Fibroblast of peridontal ligament (primary cell): ENCODE measurements around the gene IQCH.
A peak's percentile ranks its signal among the peaks of the same experiment; 100 is the strongest.
"Not testable (repeated sequence)": the region's sequence is repeated elsewhere in the genome, so short reads cannot be mapped to it uniquely, and the experiment has no call there.

Experiments
- DNase-seq: peaks from one replicate; pipeline ENCODE4 v3.0.0-alpha.2; 2010; ENCODE audit errors: extremely low read depth

Gene IQCH

DNA sequence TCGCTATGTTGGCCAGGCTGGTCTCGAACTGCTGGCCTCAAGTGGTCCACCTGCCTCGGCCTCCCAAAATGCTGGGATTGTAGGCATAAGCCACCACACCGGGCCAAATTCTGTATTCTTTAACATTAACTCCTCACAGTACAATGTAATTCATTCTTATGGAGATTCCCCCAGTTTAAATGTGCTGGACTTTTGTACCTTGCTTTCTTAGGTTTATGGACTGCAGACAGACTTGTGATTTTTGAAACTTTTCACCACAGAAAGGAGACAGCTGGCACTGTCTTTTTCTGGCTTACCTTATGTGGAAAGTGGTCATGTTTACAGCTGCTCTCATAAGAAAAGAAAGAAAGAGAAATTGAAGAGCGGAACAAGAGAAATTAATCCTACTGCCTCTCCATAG is 103.8 kb downstream of the IQCH start:
- no peak for DNase-seq

DNA sequence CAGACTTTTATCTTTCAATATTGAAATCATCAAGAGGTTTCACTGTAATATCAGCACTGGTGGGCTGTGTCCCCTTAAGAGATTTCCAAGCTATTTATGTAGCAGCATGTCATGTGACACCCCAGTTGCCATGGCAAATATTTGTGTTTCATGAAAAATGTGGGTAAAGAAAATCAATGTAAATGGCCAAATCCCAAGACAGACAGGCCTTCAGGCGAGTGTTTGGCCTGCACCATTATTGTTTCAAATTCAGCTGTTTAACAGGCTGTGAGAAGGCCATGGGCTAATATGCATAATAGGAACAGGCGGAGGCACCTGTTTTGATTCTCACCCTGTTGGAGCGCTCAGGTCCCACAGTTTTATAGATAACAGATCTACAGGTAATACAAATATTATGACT is 104.2 kb downstream of the IQCH start:
- DNase-seq = no peak

DNA sequence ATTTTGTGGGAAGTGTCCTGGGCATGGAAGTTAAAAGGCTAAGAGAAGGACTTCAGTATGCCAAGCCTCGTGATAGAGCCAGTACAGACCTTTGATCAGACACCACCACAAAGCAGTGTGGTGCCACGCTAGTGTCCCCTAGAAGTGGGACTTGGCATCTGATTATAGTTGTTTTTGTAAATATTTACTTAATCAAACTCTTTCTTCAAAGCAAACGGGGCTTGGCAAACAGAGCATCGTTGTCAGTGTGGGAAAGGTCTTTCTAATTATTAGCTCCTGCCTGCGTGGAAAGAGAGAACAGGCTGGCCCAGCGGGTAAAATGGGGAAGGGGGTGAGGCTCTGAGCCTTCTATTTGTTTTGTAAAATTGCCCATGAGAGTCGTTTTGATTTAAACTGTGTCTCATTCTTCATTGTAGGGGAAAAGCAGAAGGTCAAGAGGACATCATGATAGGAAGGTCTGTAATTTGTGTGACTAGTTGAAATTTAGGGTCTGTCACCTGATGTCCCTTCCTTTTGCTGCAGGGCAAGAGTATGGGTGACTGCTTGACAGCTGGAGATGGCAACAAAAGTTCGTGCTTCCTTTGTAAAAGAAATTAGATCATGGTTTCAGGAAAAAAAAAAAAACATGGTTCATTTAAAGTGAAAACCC is 105.0 kb downstream of the IQCH start:
- no peak for DNase-seq

DNA sequence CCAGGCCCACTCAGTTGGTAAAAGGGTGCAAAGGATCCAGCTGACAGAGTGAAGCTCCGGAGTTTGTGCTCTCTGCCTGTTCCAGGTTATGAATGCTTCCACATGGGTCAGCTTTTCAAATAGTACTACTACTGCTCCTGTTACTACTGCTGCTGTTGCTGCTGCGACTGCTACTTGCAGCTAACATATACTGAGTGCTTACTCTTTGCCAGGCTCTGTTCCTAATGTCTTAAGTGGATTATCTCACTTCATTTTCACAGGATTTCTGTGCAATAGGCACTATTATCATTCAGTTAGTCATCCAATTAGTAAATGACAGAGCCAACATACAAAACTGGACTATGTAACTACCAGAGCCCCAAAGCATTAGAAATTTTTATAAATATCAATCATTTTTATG is 106.5 kb downstream of the IQCH start:
- DNase-seq = no peak

DNA sequence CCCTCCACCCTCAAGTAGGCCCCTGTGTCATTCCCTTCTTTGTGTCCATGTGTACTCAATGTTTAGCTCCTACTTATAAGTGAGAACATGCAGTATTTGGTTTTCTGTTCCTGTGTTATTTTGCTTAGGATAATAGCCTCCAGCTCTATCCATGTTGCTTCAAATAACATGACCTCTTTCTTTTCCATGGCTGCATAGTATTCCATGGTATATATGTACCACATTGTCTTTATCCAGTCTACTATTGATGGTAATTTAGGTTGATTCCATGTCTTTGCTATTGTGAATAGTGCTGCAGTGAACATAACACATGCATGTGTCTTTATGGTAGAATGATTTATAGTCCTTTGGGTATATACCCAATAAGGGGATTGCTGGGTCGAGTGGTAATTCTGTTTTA is 109.1 kb downstream of the IQCH start:
- not testable (repeated sequence) for DNase-seq

DNA sequence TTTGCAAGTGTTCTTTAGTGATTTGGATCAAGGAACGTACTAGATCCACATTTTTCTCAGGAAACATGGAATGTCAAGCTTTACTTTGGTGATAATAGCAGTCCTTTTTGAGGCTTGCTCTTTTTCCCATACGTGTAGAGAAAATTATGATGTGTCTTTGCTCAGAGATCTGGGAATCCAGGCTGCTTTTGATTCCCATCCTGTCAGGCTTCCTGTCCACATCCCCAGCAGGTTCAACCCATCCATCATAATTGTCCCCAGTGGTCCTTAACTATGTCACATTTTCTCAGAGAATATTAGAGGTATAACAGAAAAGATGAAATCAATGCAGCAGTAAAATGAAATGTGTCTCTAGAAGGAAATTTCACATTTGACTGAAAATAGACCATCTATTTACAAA is 111.4 kb downstream of the IQCH start:
- DNase-seq = no peak

DNA sequence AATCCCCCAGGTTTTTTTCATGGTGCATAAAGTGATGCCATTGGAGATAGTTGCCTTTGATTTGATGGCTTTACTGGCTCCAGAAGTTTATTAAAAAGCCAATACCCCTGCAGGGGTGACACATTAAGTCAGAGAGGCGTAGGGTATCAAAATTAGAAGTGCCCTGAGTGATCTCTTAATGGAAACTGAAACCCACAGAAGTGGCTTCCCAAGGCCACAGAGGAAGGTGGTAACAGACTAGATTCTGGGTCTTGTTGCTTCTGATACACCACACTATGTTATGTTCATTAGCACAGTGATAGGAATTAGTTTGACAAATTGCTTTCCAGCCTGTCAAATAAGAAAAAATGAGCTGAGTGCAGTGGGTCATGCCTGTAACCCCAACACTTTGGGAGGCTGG is 112.3 kb downstream of the IQCH start:
- DNase-seq = no peak

DNA sequence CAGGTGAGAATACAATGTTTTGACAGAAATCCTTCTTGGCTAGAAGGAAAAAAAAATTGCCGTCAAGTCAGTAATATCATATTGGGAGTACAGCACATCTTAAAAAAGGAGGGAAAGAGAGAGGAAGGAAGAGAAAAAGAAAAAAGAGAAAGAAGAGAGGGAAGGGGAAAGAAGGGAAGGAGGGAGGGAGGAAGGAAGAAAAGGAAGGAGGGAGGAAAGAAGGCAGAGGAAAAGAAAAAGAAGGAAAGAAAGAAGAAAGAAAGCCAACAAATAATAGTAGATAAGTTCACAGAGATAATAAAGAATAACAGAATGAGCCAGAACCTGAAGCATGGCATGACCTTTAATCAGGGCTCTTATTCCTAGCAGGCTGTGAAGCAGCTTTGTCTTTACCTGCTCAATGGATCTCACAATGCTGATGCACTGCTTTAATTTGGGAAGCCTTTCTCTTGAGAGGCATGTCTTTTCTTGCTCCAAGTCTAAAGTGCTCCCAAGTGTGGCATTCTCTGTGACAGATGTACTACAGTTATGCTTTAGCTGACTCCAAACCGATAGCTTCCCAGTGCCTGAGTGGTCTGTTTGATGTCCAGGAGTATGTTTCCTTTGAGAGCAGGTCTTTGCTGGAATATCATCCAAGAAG is 114.9 kb downstream of the IQCH start:
- DNase-seq = no peak

DNA sequence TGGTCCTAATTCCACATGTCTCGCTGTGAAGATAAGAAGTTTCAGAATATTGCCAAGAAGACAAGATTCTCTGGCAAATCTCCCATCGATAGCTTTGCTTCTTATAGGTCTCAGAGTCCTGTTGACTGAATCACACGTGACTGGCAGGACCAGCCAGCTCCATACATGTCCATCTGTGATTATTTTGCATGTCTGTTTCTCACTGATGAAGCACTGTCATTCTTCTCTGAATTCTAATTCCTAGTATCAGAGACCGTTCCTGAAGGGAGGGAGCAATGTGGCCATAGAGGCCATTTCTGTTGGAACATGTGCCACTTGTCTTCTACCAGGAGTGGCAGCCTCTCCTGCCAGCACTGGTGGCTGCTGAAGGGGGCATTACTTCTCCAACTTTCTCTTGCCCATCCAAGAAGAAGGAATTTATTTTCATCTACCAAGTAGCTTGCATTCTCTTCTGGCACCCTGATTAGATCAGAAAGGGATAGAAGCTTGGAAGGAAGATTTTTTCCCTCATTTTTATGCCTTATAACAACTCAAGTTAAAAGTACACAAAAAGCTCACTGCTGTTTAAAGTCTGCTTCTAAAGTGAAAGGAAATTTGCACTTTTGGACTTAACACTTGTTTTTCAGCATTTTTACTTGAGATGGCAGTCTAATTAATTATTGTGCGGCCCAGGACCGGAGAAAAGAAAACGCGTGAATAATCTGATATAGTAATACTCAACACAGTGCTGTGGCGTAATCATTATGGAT is 115.8 kb downstream of the IQCH start:
- no peak for DNase-seq

DNA sequence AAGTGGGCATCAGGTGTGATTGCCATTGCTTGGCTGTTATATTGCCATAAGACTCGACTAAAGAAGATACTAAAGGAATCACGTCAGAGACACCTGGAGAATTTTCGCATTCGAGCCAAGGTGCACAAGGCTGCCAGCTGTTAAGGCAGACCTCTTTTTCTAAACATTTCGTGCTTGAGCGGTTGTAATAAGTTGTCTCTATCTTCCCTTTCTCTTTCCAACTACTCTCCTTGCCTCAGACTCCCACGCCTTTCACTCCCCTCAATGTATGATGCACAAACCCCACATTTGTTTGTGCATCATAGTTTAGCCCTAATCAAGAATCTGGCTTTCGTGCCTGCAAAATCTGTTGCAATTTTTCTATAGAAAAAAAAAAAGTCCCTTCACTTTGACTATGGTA is 118.0 kb downstream of the IQCH start:
- DNase-seq = no peak

DNA sequence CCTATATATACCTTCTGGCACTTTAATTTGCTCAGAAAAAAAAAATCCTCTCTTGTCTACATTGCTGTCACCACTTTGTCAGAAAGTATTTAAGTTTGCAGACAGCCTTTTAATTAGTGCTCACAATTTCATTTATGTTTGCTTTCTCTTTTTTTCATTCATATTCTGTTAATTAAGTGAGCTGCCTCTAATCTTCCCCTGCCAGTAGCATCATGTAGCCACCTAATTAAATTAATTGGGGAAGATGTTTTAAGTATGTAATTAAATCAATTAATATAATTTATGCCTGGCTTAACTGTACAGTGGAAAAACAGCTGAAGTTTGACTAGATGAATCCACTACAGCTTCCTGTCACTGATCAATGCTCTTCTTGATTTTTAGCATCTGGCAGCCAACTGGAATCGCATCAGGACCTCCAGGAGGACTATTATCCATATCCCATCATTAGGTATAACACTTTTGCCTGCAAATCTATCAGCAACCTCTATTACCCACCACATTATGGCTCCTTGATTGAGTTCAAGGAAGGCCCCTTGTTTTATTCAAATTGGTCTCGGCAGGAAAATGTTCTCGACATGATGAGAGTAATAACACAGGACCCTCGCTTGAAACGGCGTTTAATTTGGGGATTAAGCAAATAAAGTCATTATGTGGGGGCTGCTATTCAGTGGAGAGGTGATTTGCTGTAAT is 118.5 kb downstream of the IQCH start:
- no peak for DNase-seq

DNA sequence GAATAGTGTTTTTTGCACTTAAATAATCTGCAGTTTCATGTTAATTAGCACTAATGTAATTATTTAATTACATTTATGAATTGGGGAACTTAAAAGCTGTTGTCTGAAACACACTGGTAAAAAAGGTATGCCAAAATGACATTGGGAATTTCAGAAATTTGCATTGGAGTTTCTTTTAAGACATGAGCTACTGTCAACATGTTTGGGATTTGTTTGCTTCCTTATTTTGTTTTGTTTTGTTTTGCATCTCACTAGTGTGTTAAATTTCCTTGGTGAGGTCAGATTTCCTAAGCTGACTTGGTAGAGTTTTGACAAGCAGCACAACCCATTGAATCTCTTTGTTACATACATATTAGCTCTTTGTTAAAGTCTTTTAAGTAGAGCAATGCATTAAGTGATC is 119.4 kb downstream of the IQCH start:
- DNase-seq = no peak

DNA sequence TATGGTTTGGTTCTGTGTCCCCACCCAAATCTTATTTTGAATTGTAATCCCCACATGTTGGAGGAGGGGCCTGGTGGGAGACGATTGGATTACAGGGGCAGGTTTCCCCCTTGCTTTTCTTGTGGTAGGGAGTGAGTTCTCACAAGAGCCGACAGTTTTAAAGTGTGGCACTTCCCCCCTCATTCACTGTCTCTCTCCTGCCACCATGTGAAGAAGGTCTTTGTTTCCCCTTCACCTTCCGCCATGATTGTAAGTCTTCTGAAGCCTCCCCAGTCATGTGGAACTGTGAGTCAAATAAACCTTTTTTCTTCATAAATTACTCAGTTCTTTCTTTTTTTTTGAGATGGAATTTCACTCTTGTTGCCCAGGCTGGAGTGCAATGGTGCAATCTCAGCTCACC is 124.9 kb downstream of the IQCH start:
- no peak for DNase-seq

DNA sequence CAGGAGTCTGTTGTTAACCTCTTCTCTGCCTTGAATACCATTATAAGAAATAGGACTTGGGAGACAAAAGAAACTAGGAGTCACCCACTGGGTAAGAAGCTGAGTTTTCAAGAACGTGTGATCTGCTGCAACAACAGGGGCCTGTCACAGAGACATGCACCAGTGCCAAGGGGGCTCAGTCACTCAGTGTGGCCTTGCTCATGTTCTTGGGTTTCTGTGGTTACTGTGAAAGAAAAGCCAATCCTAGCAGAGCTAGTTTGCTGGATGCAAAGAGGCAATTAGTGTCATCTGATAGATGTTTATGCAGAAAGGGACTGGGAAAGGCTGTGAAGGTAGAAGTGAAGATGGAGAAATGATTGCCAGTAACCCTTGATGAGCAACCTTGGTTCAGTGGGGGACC is 126.3 kb downstream of the IQCH start:
- no peak for DNase-seq

DNA sequence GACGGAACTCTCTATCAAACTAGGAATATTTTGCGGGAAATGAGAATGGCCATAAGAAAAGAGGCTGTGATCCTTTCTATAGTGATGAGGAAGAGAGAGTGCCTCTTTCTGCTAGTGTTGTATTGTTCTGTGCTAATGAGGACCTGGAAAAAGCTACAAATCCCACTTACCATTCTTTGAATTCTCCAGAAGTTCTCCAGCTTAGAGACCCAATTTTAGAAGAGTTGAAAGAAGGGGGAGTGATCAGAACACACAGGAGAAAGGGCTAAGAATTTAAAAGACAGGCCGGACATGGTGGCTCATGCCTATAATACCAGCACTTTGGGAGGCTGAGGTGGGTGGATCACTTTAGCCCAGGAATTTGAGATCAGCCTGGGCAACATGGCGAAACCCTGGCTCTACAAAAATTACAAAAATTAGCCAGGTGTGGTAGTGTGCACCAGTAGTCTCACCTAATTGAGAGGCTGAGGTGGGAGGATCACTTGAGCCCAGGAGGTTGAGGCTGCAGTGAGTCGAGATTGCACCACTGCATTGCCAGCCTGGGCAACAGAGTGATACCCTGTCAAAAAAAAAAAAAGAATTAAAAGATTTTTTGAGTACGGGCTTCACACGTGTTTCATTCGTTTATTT is 126.9 kb downstream of the IQCH start:
- no peak for DNase-seq

DNA sequence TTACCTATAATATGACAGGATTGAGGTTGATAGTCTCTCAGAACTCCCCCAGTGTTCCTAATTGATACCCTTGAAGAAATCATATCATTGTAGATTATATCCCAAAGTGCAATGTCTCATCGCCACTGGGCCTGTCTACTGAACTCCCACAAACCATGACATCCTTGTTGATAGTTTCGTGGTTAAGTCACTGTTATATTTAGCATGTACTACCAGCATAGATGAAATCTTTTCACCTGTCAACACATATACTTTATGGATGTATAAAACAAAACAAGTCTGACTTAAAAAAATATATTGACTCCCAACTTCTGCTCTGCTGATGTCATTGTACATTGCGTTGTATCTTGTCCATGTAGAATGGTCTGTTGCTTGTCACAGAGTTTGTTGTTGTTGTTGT is 128.1 kb downstream of the IQCH start:
- no peak for DNase-seq

DNA sequence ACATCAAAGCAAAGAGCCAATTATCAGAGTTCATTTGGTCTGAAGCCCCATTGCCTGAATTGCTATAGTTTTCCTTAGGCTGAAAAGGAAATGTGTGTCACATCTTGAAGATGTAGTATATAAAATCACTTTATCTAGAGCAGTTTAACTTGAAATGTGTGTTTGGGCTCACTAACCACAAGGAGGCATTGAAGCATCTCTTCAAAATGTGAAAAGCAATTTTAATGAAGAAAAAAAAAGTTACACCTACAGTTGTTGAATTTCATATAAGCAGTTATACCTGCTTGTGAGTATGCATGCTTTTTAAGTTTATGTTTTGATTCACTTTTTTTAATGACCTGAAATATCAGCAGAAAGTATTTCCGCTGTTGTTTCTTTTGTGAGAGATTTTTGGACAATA is 129.3 kb downstream of the IQCH start:
- DNase-seq = peak; percentile 35

DNA sequence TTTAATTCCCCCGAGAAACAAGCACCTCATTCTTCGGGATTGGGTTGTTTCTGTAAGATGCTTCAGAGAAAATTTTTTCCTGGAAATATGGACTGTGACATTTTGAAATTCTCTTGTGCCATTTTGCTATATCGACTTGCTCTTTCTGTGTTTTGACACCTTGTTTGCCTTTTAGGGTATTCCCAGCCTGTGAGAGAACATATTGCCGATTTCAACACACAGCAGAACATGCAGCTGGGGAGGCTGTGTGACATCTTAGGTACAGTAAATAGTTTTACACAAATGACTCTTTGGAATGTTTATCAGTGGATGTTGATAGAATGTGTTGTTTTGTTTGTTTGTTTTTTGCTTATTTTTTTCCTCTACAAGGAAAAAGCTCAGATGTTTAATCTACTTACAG is 130.2 kb downstream of the IQCH start:
- no peak for DNase-seq

DNA sequence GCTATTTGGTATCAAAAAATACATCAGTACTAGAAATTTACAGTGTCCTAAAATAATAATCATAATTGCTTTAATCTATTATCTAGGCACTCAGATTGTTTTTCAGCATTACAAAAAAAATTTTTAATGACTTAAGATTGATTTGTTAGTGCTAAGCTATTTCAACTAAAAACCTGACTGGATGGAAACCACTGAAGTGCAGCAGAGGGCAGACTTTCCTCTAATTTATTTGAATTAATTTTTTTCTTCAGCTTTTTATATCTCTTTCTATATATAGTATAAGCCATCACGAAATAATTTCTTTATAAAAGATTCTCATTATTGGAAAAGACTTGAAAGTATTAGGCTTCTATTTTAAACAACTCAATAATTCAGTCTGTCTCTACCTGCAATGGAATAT is 131.4 kb downstream of the IQCH start:
- peak; percentile 13 for DNase-seq

DNA sequence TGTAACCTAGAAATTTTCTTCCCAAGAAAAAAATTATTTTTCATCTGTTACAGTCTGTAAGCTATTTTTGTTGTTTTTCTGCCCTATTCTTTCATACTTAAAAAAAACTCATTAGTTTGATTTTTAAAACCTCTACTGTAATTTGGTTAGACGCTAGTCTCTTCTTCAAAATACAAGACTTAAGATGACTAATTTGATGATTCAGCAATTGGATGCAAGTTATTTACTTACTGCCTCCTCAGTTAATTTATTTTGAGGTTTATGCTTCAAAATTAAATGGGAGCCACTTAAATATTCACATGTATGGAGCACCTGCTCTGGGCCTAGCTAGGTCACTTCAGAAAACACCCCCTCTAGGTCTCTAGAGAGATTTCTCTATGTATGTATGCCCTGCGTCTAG is 132.4 kb downstream of the IQCH start:
- no peak for DNase-seq

DNA sequence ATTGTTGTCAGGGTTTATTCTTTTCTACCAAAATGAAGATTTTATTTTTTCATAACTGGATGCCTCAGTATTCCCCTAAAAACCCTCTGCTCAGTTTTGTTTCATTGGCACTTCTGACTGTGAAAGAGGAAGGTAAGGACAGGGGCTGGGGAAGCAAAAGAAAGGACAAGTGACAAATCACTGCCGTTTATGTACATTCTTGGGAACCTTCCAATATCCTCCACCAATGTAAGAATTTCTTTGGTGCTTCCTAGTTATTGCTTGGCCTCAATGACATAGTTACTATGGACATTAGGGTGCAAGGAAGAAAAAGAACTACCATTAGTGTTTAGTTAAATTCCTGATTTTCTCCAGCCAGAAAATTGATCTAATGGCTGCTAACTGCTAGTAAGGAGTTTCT is 135.4 kb downstream of the IQCH start:
- no peak for DNase-seq
